HG03457 (cell line): ENCODE data around the gene TXNDC8.
"Not testable (repeated sequence)": the region's sequence is repeated elsewhere in the genome, so short reads cannot be mapped to it uniquely, and the experiment has no call there.

Source experiments
- ATAC-seq: cut with Tn5 transposase; IDR thresholded peaks from one replicate; pipeline ENCODE4 v1.9.1; 2021; ENCODE audit warnings: moderate number of reproducible peaks; ENCODE audit not compliant: unreplicated experiment

TXNDC8 gene

GRCh38 chr9:110337727-110338126 lies at the start of gene TXNDC8:
TSS of gene TXNDC8 (minus strand) at chr9:110337863.
- no peak for ATAC-seq

GRCh38 chr9:110383491-110383890 lies 45.8 kb upstream of the TXNDC8 start:
- ATAC-seq = no peak

- ATAC-seq = no peak
These were observed 45.1 kb upstream of the TXNDC8 start for GRCh38 chr9:110382731-110383130.

- no peak for ATAC-seq
These were observed 33.8 kb upstream of the TXNDC8 start for GRCh38 chr9:110371411-110372007.

- no peak for ATAC-seq
These were observed 32.7 kb upstream of the TXNDC8 start for GRCh38 chr9:110370315-110370714.

- no peak for ATAC-seq
These were observed 26.8 kb upstream of the TXNDC8 start for GRCh38 chr9:110364451-110364850.

GRCh38 chr9:110358992-110359391 lies 21.3 kb upstream of the TXNDC8 start:
- ATAC-seq = not testable (repeated sequence)

- ATAC-seq = no peak
These were observed 19.8 kb upstream of the TXNDC8 start for GRCh38 chr9:110357505-110357904.

GRCh38 chr9:110356639-110357395 lies 19.2 kb upstream of the TXNDC8 start:
- ATAC-seq = no peak

GRCh38 chr9:110355911-110356310 lies 18.2 kb upstream of the TXNDC8 start:
- no peak for ATAC-seq

- ATAC-seq = no peak
These were observed 13.4 kb upstream of the TXNDC8 start for GRCh38 chr9:110351009-110351467.

GRCh38 chr9:110346325-110346724 lies 8.7 kb upstream of the TXNDC8 start:
- no peak for ATAC-seq

- ATAC-seq = no peak
These were observed 7.2 kb upstream of the TXNDC8 start for GRCh38 chr9:110344821-110345220.

GRCh38 chr9:110343551-110343950 lies 5.9 kb upstream of the TXNDC8 start:
- no peak for ATAC-seq

GRCh38 chr9:110340306-110340705 lies 2.6 kb upstream of the TXNDC8 start:
- no peak for ATAC-seq

- no peak for ATAC-seq
These were observed 480 bp upstream of the TXNDC8 start for GRCh38 chr9:110338143-110338542.

GRCh38 chr9:110336363-110336762 lies 1.3 kb downstream of the TXNDC8 start:
- no peak for ATAC-seq

- no peak for ATAC-seq
These were observed 2.8 kb downstream of the TXNDC8 start for GRCh38 chr9:110334871-110335270.

- no peak for ATAC-seq
These were observed 3.5 kb downstream of the TXNDC8 start for GRCh38 chr9:110334183-110334582.

- no peak for ATAC-seq
These were observed 4.9 kb downstream of the TXNDC8 start for GRCh38 chr9:110332766-110333165.

GRCh38 chr9:110330484-110331105 lies 7.1 kb downstream of the TXNDC8 start:
- no peak for ATAC-seq

- no peak for ATAC-seq
These were observed 7.9 kb downstream of the TXNDC8 start for GRCh38 chr9:110329639-110330230.
